Measurements from ENCODE around the gene FXR2. TPM values are rescaled to one million over a fixed set of nuclear protein-coding genes. Genes with fewer than 3 reads are reported as not detected.

FXR2 gene
- total and polyA plus RNA-seq, 2 experiments from 2014 or later = 10.9 to 24.4 TPM

GRCh38 chr17:7618608-7619007 lies 3.9 kb upstream of the FXR2 start (continued):
- TF ChIP-seq REST (IDR thresholded peaks at IDR 0.05; ENCODE audit: unreplicated experiment) = no peak
- no peak for TF ChIP-seq ZNF114 (CRISPR knock-in tag; IDR thresholded peaks at IDR 0.05)
- no peak for TF ChIP-seq POLR2AphosphoS5 (IDR thresholded peaks at IDR 0.05; ENCODE audit: low read depth)
- TF ChIP-seq JUNB (IDR thresholded peaks at IDR 0.05; ENCODE audit: unreplicated experiment) = no peak
- no peak for TF ChIP-seq NANOG (IDR thresholded peaks at IDR 0.05; ENCODE audit: borderline replicate concordance)
- TF ChIP-seq EZH2phosphoT487 (IDR thresholded peaks at IDR 0.05; ENCODE audit: unreplicated experiment) = no peak
- TF ChIP-seq ETS1 (IDR thresholded peaks at IDR 0.05) = no peak
- no peak for TF ChIP-seq CREB1 (CRISPR knock-in tag; IDR thresholded peaks at IDR 0.05; ENCODE audit: low read depth)
- no peak for TF ChIP-seq ZNF331 (CRISPR knock-in tag; IDR thresholded peaks at IDR 0.05; ENCODE audit: low read depth)

GRCh38 chr17:7615265-7615747 lies 609 bp upstream of the FXR2 start:
- Mint-ChIP-seq H3K4me3 (peak overlapping the region; percentile 75), H3K36me3 (ENCODE audit: low read depth) (peaks cover 14% of the 10 kb centered on the region), H3K4me1 (peaks cover 17% of the 10 kb centered on the region), H3K27ac (peak overlapping the region; percentile 98), H3K9me3 (no peaks in the 10 kb centered on the region; the same call in 2 of the 3 replicates), H3K27me3 (ENCODE audit: insufficient read depth, low read depth, poor library complexity) (peaks cover 10% of the 10 kb centered on the region)
- TF ChIP-seq POLR2AphosphoS5 (IDR thresholded peaks at IDR 0.05; ENCODE audit: low read depth) (no peak; the same call in none of the 2 replicates), CREB1 (CRISPR knock-in tag; IDR thresholded peaks at IDR 0.05; ENCODE audit: low read depth) (no peak), JUNB (IDR thresholded peaks at IDR 0.05; ENCODE audit: unreplicated experiment) (no peak), STAT1 (IDR thresholded peaks at IDR 0.05; ENCODE audit: unreplicated experiment) (no peak), ZNF331 (CRISPR knock-in tag; IDR thresholded peaks at IDR 0.05; ENCODE audit: low read depth) (no peak), NANOG (IDR thresholded peaks at IDR 0.05; ENCODE audit: borderline replicate concordance) (no peak), ZNF114 (CRISPR knock-in tag; IDR thresholded peaks at IDR 0.05) (no peak)
- no peaks in the 10 kb centered on the region; the same call in 1 of the 2 replicates for H3K27me3 ChIP-seq (ENCODE audit: insufficient read depth)
- DNase-seq (ENCODE audit: low spot score) = no peak
- peaks cover 31% of the 10 kb centered on the region for H4K20me1 ChIP-seq (replicated peaks; ENCODE audit: insufficient read depth)
- ATAC-seq = no peak
- no peaks in the 10 kb centered on the region for H3K9me2 ChIP-seq (ENCODE audit: insufficient read depth)
- no peaks in the 10 kb centered on the region for H3K36me3 ChIP-seq (ENCODE audit: insufficient read depth)
- peaks cover 26% of the 10 kb centered on the region for H3K4me1 ChIP-seq (ENCODE audit: insufficient read depth)
- H3K4me3 ChIP-seq = peak overlapping the region; percentile 37
- peaks cover 39% of the 10 kb centered on the region for H3K79me2 ChIP-seq (replicated peaks; ENCODE audit: insufficient read depth)
- H3K27ac ChIP-seq (ENCODE audit: low read depth) = no peak overlapping the region
- H2AFZ ChIP-seq = peak overlapping the region; percentile 74; the same call in 1 of the 2 replicates
- peaks cover 23% of the 10 kb centered on the region; the same call in 1 of the 2 replicates for H3F3A ChIP-seq (replicated peaks; ENCODE audit: low read depth)
- H3K4me2 ChIP-seq = peak overlapping the region; percentile 19
